Caco-2 (cell line): ENCODE data around the gene CALCB. TPM values are rescaled to one million over a fixed set of nuclear protein-coding genes. Genes with fewer than 3 reads are reported as not detected.

ENCODE experiments used
- BruUV-seq: library from RNA; stranded (reverse); fragments of 400-500 nt; replicated peaks from 2 replicates; lab custom pipeline; 2021; lab: Mats Ljungman, UMichigan
- CTCF ChIA-PET: fragments of 300-600 bp; sonication (Branson Sonifier 250); formaldehyde crosslinking; loops from one replicate; lab custom pipeline; 2022; ENCODE audit warnings: antibody characterized with exemption; lab: Charles Lee
- POLR2A ChIA-PET: fragments of 300-600 bp; sonication (Branson Sonifier 250); formaldehyde crosslinking; loops from one replicate; lab custom pipeline; 2022; ENCODE audit warnings: antibody characterized with exemption; lab: Charles Lee
- DNase-seq, 2 experiments: peaks; one replicate each; pipeline versions ENCODE4 v3.0.0 to v3.0.0-alpha.2; 2020 to 2022
- H3K27me3 ChIP-seq: replicated peaks from 2 replicates; pipeline ENCODE4 v1.6.0; 2011; ENCODE audit warnings: low read length; ENCODE audit not compliant: control insufficient read depth, insufficient read depth
- H3K36me3 ChIP-seq: 2 replicates; pipeline ENCODE4 v1.5.1; 2011; ENCODE audit warnings: low read length; ENCODE audit not compliant: control insufficient read depth, insufficient read depth
- H3K4me1 ChIP-seq: fragments of 250-450 bp; sonication (Bioruptor Pico); 2 replicates; pipeline ENCODE4 v1.5.1; 2020; ENCODE audit warnings: mild to moderate bottlenecking
- H3K4me3 ChIP-seq: 2 replicates; pipeline ENCODE4 v1.5.1; 2011; ENCODE audit warnings: low read depth, mild to moderate bottlenecking, control low read depth, low read length
- H3K9me3 ChIP-seq: fragments of 250-450 bp; sonication (Bioruptor Pico); 2 replicates; pipeline ENCODE4 v1.5.1; 2020; ENCODE audit warnings: mild to moderate bottlenecking, moderate library complexity
- H3K27ac Mint-ChIP-seq: one replicate; pipeline ENCODE4 v1.8.0; 2022; ENCODE audit warnings: mixed read lengths; ENCODE audit not compliant: unreplicated experiment
- H3K27me3 Mint-ChIP-seq: one replicate; pipeline ENCODE4 v1.8.0; 2022; ENCODE audit warnings: mixed read lengths; ENCODE audit not compliant: insufficient read depth, unreplicated experiment
- H3K36me3 Mint-ChIP-seq: one replicate; pipeline ENCODE4 v1.8.0; 2022; ENCODE audit warnings: mild to moderate bottlenecking, mixed read lengths; ENCODE audit not compliant: insufficient read depth, unreplicated experiment
- H3K4me1 Mint-ChIP-seq: one replicate; pipeline ENCODE4 v1.8.0; 2022; ENCODE audit warnings: low read depth, mixed read lengths; ENCODE audit not compliant: unreplicated experiment
- H3K4me3 Mint-ChIP-seq: one replicate; pipeline ENCODE4 v1.8.0; 2022; ENCODE audit warnings: mild to moderate bottlenecking, moderate library complexity, mixed read lengths; ENCODE audit not compliant: unreplicated experiment
- H3K9me3 Mint-ChIP-seq: one replicate; pipeline ENCODE4 v1.8.0; 2022; ENCODE audit warnings: mixed read lengths; ENCODE audit not compliant: unreplicated experiment
- CTCF ChIP-seq, 2 experiments: fragments of 200-600 bp in 1 of 2; IDR thresholded peaks; 1 replicate in 1 of 2; 2 replicates in 1 of 2; pipeline versions ENCODE4 v1.5.1 to v1.8.0; 2011 to 2022; ENCODE audit warnings: antibody characterized with exemption in 1 of 2, control low read depth in 1 of 2, inconsistent platforms in 1 of 2, low read depth in 1 of 2, low read length in 1 of 2, mild to moderate bottlenecking in 1 of 2, moderate library complexity in 1 of 2; ENCODE audit not compliant: insufficient read depth in 1 of 2, severe bottlenecking in 1 of 2, unreplicated experiment in 1 of 2
- intact Hi-C: fragments of 100-400 bp; cut with micrococcal nuclease; formaldehyde crosslinking; loops from one replicate; pipeline ENCODE4 v1.10.0; 2022; ENCODE audit not compliant: unreplicated experiment
- total RNA-seq: library from RNA; stranded (reverse); gene quantifications from 2 replicates; pipeline ENCODE4 v1.2.3, GENCODE V29; 2022

Gene CALCB
- total RNA-seq, 1 experiment from 2014 or later: not detected

DNA sequence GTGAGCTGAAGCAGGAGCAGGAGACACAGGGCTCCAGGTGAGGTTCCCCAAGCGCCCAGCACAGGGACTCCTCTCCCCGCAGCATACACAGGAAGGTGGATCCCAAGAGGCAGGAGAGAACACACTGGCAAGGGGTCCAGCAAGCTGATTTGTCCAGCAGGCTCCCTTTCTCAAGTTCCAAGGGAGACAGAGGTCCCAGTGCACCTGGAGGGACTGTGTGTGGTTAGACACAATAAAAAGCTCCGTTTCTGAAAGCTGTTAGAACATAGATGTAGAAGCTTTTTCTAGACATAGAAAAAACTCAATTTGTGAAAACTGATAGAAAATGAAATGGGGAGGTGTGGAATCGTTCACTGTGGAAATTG is 1.8 kb downstream of the CALCB start:
- peaks cover 17% of the 10 kb centered on the region for H3K27me3 Mint-ChIP-seq
- H3K27ac Mint-ChIP-seq: no peak overlapping the region
- H3K27me3 ChIP-seq: peaks cover 1% of the 10 kb centered on the region; the same call in 1 of the 2 replicates
- no peaks in the 10 kb centered on the region for H3K4me1 ChIP-seq
- no peak for TF ChIP-seq CTCF (IDR thresholded peaks at IDR 0.05; ENCODE audit: insufficient read depth in 1 of 2, low read depth in 1 of 2, low read length in 1 of 2, severe bottlenecking in 1 of 2, unreplicated experiment in 1 of 2)
- POLR2A ChIA-PET: no interaction called here
- no peak for DNase-seq
- no peaks in the 10 kb centered on the region for H3K4me1 Mint-ChIP-seq
- no peak overlapping the region for H3K4me3 ChIP-seq
- H3K4me3 Mint-ChIP-seq: no peak overlapping the region
- CTCF ChIA-PET: interaction anchor here (0.9 to 3.3 kb wide), 4 partner anchors 40 to 285 kb away, joined by 4 to 56 read pairs (median 7); no protein-coding TSS in a partner anchor
- intact Hi-C loops: loop anchor here (1.0 to 2.0 kb wide), 3 partner anchors 36 to 284 kb away; no protein-coding TSS in a partner anchor
- no peaks in the 10 kb centered on the region for H3K36me3 Mint-ChIP-seq
- no TSS peak for BruUV-seq
- H3K9me3 Mint-ChIP-seq: no peaks in the 10 kb centered on the region
- H3K36me3 ChIP-seq: no peaks in the 10 kb centered on the region
- H3K9me3 ChIP-seq: peaks cover 5% of the 10 kb centered on the region

DNA sequence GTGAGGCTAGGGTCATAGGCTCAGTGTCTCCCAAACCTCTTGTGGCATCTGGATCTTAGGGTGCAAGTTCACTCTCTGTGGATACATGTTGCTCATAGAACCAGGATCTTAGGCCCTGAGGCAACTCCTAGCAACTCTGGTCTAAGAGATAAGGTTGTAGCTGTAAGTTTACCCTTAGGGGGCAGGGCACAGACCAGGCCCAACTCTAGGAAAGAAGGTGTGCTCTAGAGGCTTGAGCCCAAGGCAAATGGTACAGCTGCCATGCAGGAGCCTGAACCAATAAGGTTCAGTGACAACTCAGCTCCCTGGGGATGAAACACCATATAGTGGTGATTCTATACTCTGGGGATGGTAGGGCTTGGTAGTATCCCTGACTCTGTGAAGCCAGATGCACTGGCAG is 17.8 kb downstream of the CALCB start:
- BruUV-seq: no TSS peak
- no peak for TF ChIP-seq CTCF (IDR thresholded peaks at IDR 0.05; ENCODE audit: insufficient read depth in 1 of 2, low read depth in 1 of 2, low read length in 1 of 2, severe bottlenecking in 1 of 2, unreplicated experiment in 1 of 2)
- Mint-ChIP-seq H3K27me3 (peaks cover 22% of the 10 kb centered on the region), H3K27ac (no peak overlapping the region), H3K9me3 (no peaks in the 10 kb centered on the region), H3K4me1 (no peaks in the 10 kb centered on the region), H3K36me3 (no peaks in the 10 kb centered on the region), H3K4me3 (no peak overlapping the region)
- Histone ChIP-seq H3K4me3 (no peak overlapping the region), H3K27me3 (no peaks in the 10 kb centered on the region), H3K9me3 (no peaks in the 10 kb centered on the region), H3K4me1 (no peaks in the 10 kb centered on the region), H3K36me3 (no peaks in the 10 kb centered on the region)
- intact Hi-C loops: no loop called here
- DNase-seq: no peak
- ChIA-PET CTCF (no interaction called here), POLR2A (no interaction called here)

GRCh38 chr11:15091625-15092024 is 18.2 kb downstream of the CALCB start:
- no peak overlapping the region for H3K27ac Mint-ChIP-seq
- peaks cover 19% of the 10 kb centered on the region for H3K27me3 Mint-ChIP-seq
- TF ChIP-seq CTCF (IDR thresholded peaks at IDR 0.05; ENCODE audit: insufficient read depth in 1 of 2, low read depth in 1 of 2, low read length in 1 of 2, severe bottlenecking in 1 of 2, unreplicated experiment in 1 of 2): no peak
- POLR2A ChIA-PET: no interaction called here
- H3K4me3 Mint-ChIP-seq: no peak overlapping the region
- H3K4me1 ChIP-seq: no peaks in the 10 kb centered on the region
- BruUV-seq: no TSS peak
- no peaks in the 10 kb centered on the region for H3K9me3 ChIP-seq
- H3K4me3 ChIP-seq: no peak overlapping the region
- no peak for DNase-seq
- H3K36me3 Mint-ChIP-seq: no peaks in the 10 kb centered on the region
- intact Hi-C loops: no loop called here
- H3K9me3 Mint-ChIP-seq: no peaks in the 10 kb centered on the region
- H3K27me3 ChIP-seq: no peaks in the 10 kb centered on the region
- no peaks in the 10 kb centered on the region for H3K36me3 ChIP-seq
- CTCF ChIA-PET: no interaction called here
- no peaks in the 10 kb centered on the region for H3K4me1 Mint-ChIP-seq
